Retinal pigment epithelial cell (primary cell): ENCODE data around the gene CNTN4.

Source experiments
- DNase-seq: peaks from one replicate; pipeline ENCODE4 v3.0.0-alpha.2; 2010; ENCODE audit warnings: low read depth
- H3K4me3 ChIP-seq: 2 replicates; pipeline ENCODE4 v1.5.1; 2011; ENCODE audit warnings: mild to moderate bottlenecking, low read length, control low read depth, moderate library complexity
- CTCF ChIP-seq: conservative IDR thresholded peaks from 2 replicates; pipeline ENCODE4 v1.5.1; 2011; ENCODE audit warnings: low read depth, low read length, control low read depth, inconsistent platforms

Gene CNTN4

GRCh38 chr3:2875699-2876098 is 777.0 kb downstream of the CNTN4 start:
- DNase-seq: no peak
- H3K4me3 ChIP-seq: no peak overlapping the region
- no peak for TF ChIP-seq CTCF

GRCh38 chr3:2876362-2876761 is 777.7 kb downstream of the CNTN4 start:
- no peak overlapping the region for H3K4me3 ChIP-seq
- no peak for DNase-seq
- no peak for TF ChIP-seq CTCF

- TF ChIP-seq CTCF: no peak
- no peak for DNase-seq
- H3K4me3 ChIP-seq: no peak overlapping the region
These were observed 780.4 kb downstream of the CNTN4 start for GRCh38 chr3:2879023-2879422.

- no peak for DNase-seq
- no peak for TF ChIP-seq CTCF
- H3K4me3 ChIP-seq: no peak overlapping the region
These were observed 780.9 kb downstream of the CNTN4 start for GRCh38 chr3:2879587-2879986.

GRCh38 chr3:2880218-2880756 is 781.6 kb downstream of the CNTN4 start:
- TF ChIP-seq CTCF: no peak
- no peak for DNase-seq

GRCh38 chr3:2883283-2883682 is 784.6 kb downstream of the CNTN4 start:
- H3K4me3 ChIP-seq: no peak overlapping the region
- no peak for TF ChIP-seq CTCF
- no peak for DNase-seq

More at GRCh38 chr3:2880218-2880756, 781.6 kb downstream of the CNTN4 start:
- no peak overlapping the region for H3K4me3 ChIP-seq

- H3K4me3 ChIP-seq: no peak overlapping the region
- TF ChIP-seq CTCF: no peak
- DNase-seq: no peak
These were observed 789.9 kb downstream of the CNTN4 start for GRCh38 chr3:2888592-2888991.
